Measurements from ENCODE around the gene POLD1.
A peak's percentile ranks its signal among the peaks of the same experiment; 100 is the strongest.

POLD1 gene

DNA sequence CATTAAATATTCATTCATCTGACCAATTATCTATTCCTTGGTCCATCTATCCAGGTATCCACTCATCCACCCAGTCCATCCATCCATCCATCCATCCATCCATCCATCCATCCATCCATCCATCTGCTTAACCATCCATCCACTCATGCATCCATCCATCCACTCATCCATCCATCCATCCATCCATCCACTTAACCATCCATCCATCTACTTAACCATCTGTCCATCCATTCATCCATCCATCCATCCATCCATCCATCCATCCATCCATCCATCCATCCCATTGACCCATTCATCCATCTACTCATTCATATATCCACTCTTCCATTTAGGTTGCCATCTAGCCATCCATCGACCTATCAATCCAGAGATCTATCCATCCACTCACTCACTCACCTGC, 59.9 kb downstream of the POLD1 start:
- no peak for DNase-seq

DNA sequence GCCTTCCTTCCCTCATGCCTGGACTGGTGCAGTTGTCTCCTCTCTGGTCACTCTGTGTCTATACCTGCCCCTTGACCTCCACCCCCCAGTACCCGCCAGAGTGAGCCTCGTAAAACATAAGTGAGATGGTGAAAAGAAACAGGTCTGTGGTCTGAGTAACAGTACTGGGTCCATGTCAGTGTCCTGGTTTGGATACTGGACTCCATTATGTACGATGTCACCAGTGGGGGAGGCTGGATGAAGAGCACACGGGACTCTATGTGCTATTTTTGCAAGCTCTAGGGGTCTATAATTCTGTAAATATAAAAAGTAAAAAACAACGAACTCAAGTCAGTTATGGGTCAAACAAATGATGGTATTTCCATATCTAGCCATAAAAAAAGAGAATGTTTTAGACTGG, 62.9 kb downstream of the POLD1 start:
- no peak for DNase-seq

DNA sequence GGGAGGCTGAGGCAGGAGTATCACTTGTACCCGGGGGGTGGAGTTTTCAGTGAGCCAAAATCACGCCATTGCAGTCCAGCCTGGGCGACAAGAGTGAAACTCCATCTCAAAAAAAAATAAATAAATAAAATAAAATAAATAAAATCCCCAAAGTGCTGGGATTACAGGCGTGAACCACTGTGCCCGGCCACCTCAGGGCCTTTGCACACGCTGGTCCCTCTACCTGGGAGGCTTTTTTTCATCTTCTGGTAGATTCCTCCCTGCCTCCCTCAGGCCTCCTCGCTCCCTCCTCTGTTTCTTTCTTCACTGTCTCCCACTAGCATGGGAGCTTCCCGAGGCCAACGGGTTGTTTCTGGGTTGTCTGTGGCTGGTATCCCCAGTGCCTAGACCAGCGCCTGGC, 63.6 kb downstream of the POLD1 start:
- no peak for DNase-seq

DNA sequence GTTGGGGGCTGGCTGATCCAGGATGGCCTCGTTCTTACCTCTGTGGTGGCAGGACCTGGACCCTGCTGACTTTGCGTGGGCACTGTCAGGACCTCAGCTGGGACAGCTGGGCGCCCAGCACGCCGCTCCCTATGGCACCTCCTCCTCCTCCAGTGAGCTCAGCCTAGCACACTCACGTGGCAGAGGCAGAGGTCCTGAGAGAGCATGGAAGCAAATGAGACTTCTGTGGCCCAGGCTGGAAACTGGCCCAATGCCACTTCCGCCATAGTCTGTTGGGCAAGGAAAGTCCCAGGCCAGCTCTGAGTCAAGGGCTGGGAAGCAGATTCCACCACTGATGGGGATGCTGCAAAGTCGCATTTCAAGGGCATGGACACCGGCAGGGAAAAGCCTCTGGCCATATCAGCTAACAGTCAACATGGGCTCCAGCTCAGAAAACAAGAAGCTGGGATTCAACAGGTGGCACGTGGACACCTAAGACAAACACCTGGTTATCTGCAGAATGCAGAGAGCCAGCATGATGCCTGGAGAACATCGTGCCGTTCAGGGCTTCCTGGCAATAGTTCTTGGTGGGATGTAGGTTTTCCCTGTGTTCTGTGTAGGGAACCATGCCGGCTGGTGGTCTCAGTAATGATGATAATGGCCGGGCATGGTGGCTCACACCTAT, 65.2 kb downstream of the POLD1 start:
- DNase-seq = no peak

DNA sequence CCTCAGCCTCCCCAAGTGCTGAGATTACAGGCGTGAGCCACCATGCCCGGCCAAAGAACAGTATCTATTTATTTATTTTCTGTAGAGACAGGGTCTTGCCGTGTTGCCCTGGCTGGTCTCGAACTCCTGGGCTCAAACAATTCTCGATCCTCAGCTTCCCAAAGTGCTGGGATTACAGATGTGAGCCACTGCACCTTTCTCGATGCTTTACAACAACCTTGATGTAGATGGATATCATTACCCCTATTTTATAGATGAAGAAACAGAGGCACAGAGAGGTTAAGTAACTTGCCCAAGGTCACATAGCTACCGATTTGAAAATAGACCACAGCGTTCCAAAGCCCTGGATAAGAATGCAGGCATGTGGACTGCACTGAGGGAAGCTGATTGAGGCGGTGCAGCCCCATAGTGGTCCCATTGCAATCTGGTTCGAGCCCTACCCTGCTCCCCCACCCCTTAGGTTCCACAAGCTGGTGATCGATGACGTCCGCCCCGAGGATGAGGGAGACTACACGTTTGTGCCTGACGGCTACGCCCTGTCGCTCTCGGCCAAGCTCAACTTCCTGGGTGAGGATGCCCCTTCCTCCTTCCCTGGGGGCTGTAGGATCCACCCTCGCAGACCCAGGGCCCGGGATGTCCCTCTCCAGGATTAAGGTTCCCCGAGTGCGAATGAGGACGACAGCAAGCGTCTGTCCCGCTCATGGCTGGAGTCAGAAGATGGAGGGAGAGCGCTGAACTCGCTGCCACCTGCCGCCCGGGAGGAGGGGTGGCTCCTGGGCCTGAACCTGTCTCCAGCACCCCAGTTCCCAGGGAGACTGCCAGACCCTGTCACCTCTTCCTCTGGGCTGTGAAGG, 66.4 kb downstream of the POLD1 start:
- DNase-seq = no peak

DNA sequence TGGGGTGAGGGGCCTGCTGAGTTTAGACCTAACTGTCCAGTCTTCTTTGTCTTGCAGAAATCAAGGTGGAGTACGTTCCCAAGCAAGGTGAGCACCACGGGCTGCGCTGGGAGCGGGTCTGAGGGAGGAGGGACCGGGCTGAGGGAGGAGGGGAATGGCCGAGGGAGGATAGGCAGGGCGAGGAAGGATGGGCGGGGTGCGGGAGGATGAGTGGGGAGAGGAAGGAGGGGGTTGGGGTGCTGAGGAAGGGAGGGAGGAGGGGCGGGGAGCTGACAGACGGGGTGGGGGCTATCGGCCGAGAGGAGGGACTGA, 67.0 kb downstream of the POLD1 start:
- no peak for DNase-seq

DNA sequence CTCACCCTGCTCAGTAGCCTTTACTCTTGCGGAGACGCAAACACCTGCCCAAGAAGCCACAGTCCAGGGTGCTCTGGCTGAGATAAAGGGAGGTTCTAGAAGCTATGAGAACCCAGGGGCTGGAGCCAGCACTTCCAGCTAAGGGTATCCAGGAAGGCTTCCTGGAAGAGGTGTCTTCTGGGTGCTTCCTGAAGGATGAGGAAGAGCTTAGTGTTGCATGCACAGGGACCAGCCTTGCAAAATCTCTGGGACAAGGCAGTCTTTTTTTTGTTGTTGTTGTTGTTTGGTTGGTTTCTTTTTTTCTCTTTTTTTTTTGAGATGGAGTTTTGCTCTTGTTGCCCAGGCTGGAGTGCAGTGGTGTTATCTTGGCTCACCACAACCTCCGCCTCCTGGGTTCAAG, 69.1 kb downstream of the POLD1 start:
- no peak for DNase-seq

DNA sequence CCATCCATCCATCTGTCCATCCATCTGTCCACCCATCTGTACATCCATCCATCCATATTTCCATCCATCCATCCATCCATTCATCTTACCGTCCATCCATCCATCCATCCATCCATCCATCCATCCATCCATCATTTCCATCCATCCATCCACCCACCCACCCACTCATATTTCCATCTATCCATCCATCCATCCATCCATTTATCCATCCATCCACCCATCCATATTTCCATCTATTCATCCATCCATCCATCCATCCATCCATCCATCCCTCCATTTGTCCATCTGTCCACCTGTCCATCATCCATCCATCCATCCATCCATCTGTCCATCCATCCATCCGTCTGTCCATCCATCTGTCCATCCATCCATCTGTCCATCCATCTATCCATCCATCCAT, 71.8 kb downstream of the POLD1 start:
- no peak for DNase-seq

DNA sequence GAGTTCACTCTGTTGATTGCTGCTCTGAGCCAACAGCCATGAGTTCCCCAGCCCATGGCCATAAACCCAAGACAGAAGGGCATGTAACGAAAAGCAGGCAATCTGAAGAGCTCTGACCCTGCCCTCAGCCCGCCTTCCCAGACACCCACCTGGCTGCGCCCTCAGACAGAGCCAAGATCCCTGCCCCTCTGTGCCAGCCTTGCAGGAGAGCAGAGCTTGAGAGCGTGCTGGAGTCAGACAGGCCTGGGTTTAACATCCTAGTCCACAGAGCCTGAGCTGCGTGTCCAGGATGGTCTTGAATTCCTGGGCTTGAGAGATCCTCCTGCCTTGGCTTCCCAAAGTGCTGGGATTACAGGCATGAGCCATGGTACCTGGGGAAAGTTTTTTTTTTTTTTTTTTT, 73.2 kb downstream of the POLD1 start:
- no peak for DNase-seq

DNA sequence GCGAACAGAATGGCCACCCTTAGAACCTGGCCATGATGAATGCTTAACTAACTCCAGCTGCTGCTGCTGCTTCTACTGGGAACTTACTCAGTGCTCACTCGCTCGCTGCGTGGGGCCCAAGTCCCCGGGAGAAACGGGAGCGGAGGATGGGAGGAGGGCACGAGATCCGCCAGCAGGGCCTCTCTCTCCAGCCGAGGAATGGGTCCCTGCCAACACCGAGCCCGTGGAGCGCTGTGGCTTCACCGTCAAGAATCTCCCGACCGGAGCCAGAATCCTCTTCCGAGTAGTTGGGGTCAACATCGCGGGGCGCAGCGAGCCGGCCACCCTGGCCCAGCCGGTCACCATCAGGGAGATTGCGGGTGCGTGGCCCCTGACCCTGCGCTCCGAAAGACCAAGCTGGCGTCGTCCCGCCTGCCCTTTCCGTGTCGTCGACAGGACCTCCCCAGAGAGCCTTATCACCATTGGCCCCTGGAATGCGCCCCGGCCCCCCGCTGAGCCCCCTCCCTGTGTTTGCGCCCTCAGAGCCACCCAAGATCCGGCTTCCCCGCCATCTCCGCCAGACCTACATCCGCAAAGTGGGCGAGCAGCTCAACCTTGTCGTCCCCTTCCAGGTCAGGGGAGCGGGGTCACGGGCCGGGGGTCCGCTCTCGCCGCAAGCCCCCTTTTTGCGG, 74.4 kb downstream of the POLD1 start:
- DNase-seq = no peak

DNA sequence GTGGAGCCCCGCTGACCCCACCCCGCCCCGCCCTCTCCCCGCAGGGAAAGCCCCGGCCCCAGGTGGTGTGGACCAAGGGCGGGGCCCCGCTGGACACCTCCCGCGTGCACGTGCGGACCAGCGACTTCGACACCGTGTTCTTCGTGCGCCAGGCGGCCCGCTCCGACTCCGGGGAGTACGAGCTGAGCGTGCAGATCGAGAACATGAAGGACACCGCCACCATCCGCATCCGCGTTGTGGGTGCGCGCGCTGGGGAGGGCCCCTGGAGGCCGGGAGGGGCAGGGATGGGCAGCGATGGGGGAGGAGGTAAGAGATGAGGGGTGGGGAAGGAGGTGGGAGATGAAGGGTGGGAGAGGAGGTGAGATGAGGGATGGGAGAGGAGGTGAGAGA, 74.9 kb downstream of the POLD1 start:
- no peak for DNase-seq

DNA sequence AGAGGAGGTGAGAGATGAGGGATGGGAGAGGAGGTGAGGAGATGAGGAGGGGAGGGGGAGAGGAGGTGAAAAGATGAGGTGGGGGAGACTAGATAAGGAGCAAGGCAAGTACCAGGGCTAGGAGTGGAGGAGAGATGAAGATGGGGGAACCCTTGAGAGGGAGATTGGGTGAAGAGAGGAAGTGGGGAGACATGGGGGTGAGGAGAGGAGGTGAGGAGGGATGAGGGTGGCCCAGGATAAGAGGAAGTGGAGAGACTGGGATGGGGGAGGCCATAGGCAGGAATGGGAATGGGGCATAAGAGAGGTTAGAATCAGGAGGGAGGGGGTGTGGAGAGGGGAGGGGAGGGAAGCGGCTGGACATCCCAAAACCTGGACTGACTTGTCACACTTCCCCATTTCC, 75.5 kb downstream of the POLD1 start:
- no peak for DNase-seq

DNA sequence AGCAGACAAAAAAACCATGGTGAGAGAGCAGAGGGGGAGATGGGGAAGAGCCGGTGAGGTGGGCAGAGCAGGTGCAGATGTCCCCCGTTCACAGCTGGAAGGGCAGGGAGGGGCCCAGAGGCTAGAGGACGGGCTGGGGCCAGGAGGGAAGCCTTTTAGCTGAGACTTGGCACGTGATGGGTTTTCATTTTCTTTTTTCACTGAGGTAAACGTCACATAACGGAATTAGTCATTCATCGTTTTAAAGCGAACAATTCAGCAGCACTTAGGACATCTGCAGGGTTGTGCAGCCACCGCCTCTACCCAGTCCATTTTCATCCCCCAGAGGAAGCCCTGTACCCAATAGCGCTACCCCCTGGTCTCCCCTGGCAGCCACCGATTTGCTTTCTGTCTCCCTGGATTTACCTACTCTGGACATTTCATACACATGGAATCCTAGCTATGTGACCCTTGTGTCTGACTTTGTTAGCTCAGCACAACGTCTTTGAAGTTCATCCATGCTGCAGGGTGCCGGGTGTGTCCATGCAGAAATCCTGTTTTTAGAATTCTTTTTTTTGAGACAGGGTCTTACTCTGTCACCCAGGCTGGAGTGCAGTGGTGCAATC, 76.1 kb downstream of the POLD1 start:
- DNase-seq = no peak

DNA sequence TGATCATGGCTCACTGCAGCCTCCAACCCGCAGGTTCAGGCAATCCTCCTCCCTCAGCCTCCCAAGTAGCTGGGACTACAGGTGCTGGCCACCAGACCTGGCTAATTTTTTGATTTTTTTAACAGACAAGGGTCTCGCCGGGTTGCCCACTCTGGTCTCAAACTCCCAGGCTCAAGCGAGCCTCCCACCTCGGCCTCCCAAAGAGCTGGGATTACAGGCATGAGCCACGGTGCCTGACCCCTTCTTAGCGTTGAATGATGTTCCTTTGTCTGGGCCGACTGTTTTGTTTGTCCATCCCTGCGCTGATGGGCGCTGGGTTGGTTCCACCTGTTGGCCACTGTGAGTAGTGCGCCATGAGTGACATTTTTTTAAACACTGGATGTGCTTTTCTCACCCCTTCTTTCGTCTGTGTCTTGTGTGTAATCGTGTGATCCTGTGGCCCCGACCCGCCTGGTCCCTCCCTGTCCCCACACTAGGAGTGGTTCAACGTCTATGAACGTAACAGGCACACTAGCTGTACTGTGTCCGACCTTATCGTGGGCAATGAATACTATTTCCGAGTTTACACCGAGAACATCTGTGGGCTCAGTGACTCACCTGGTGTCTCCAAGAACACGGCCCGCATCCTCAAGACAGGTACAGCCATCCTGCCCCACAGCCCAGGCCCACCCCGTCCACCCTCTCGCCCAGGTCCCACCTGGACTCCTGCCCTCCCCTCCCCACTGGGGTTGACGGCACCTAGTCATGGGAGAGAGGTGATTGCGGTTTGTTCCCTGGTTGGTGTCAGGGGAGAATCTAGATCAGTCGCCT, 77.1 kb downstream of the POLD1 start:
- peak; percentile 63 for DNase-seq

DNA sequence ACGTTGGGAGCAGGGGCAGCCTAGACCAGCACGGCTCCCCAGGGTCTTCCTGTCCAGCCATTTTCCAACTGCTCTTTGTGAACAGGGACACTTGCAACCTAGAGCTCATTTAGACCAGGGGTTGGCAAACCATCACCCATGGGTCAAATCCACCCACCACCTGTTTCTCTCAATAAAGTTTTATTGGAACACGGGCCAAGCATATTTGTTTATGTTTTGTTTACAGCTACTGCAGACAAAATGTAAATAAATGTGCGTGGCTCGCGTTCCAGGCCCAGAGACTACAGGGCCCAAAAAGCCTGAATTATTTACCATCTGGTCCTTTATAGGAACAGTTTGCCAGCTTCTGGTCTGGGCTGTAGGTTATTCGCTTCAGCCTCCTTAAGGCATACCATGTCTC, 78.8 kb downstream of the POLD1 start:
- DNase-seq = no peak

DNA sequence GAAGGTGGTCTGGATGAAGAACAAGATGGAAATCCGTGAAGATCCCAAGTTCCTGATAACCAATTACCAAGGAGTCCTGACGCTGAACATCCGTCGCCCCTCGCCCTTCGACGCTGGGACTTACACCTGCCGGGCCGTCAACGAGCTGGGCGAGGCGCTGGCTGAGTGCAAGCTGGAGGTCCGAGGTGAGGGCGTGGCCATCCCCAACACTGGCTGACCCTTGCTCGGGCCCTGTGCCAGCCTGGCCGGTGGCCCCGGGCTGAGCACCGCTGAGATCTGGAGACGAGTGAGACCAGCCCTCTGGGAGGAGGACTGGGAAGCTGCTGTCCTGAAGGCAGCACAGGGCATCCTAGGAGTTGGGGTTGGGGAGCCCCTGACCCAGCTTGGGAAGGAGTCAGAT, 80.2 kb downstream of the POLD1 start:
- DNase-seq = no peak

DNA sequence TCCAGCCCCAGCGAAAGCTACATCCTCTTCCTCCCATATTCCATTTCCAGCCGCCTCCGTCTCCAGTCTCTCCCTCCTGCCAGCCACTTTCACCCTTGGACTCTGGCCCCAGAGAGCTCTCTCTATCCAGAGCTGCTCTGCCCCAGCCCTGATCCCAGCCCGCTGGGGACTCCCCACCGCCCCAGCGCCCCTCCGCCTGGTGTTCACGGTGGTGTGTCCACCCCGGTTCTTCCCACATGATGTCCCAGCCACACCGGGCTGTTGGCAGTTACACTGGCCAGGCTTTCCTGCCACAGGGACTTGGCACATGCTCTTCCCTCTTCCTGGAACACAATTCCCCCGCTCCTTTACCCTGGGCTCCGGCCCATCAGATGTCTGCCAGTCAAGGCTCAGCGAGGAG, 80.9 kb downstream of the POLD1 start:
- DNase-seq = no peak

DNA sequence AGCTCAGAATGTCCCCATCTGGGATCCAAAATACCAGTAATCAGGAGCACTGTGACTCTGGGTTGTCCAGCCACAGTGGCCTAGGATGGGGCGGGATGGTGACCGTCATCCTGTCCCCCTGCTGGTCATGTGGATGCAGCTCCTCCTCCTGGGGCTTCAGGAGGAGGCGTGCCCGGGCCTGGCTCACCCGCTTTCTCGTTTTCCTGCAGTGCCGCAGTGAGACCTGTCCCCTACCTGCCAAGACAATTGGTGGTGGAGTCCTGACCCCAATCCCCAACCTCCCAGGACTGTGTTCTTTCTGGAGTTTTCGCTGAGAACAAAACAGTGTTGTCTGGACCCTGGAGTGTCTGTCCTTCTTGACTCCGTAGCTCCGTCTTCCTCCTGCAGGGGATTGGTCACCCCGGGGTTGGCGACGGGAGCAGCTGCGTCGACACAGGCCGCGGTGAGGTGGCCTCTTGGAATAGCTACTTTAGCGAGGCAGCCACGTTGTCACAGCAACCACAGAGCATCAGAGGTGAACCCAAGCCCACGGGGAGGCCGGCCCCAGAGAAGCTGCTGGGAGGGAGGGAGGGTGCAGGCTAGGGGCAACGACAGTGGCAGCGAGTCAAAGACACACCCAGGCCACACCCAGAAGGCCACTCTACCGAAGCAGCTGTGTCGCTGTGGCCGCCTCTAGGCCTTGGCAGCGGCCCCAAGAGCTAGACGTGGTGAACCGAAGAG, 82.0 kb downstream of the POLD1 start:
- DNase-seq = no peak

DNA sequence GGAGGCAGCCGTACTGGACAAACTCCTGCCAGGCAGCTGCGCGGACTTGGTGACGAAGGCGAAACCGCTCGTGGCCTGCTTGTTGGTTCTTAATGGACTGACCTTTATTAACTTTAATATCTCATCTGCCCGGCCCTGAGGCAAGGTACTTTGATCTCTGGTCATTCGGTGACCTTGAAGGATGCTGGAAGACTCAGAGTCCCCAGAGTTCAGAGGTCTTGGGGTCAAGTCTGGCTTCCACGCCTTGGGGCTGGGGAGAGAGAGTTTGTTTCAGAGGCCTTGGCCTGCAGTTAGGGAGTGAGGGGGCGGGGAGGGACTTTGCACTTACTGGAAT, 82.5 kb downstream of the POLD1 start:
- DNase-seq = no peak

DNA sequence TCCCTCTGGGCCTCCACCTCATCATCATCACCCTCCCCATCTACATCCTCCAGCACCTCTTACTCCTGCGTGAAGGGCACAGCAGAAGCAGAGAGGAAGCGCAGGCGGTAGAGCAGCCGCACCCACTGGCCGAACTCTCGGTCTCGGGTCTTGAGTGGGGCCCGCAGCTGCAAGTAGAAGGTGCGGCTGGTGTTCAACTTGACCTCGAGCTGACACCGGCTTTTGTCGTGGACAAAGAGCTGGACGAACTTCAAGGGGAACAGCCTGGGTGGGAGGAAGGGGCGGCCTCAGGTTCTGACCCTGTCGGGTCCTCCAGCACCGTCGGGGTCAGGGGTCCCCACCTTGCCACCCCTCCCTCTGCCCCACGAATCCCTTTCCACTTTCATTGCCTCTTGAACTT, 83.4 kb downstream of the POLD1 start:
- no peak for DNase-seq
